ENCODE results near the gene ASB18. TPM values are rescaled to one million over a fixed set of nuclear protein-coding genes. Genes with fewer than 3 reads are reported as not detected.

ASB18 gene
- total and polyA plus RNA-seq, 2 of the 13 experiments (the other 11 are each of a cell fraction or from before 2014, with no cell fraction given) = not detected

DNA sequence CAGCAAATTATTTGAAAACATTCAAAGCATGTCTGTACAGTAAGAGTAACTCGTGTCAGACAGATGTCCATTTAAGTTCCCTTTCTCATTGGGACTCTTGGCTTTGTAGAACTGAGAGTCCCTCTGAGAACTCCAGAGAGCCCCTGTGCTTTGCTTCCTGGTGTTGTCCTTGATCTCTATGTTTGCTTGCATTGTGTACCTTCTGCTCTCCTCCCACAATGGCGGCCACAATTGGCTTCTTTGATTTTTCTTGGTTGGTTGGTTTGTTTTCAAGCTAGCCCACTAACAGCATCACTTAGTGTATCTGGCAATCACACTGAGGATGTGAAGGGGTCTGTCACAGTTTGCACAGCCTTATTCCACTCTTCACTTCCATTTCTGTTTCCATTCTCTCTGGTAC, 15.1 kb downstream of the ASB18 start (continued):
- TF ChIP-seq DBP (CRISPR knock-in tag; IDR thresholded peaks at IDR 0.05; ENCODE audit: not compliant biosample characterization) (no peak), ARID5B (CRISPR knock-in tag; IDR thresholded peaks at IDR 0.05) (0 out of 2 replicates have a peak, but pooled peaks have one; percentile 7), ZNF800 (CRISPR knock-in tag; IDR thresholded peaks at IDR 0.05) (no peak), ZNF558 (CRISPR knock-in tag; IDR thresholded peaks at IDR 0.05; ENCODE audit: borderline replicate concordance) (no peak), NONO (IDR thresholded peaks at IDR 0.05) (no peak), NONO (CRISPR knock-in tag; conservative IDR thresholded peaks at IDR 0.05) (no peak), ZNF333 (CRISPR knock-in tag; IDR thresholded peaks at IDR 0.05; ENCODE audit: borderline replicate concordance) (no peak), ZBTB43 (CRISPR knock-in tag; conservative IDR thresholded peaks at IDR 0.05) (no peak), CBX1 (IDR thresholded peaks at IDR 0.05; ENCODE audit: low read depth) (no peak), SOX13 (IDR thresholded peaks at IDR 0.05) (no peak), SOX13 (CRISPR knock-in tag; conservative IDR thresholded peaks at IDR 0.05 in 1 of 2, IDR thresholded peaks at IDR 0.05 in 1 of 2) (peak in 1 of 2 experiments; percentile 57; a peak in 2 of 4 replicates), MYC (CRISPR knock-in tag; IDR thresholded peaks at IDR 0.05; ENCODE audit: borderline replicate concordance) (no peak), ATAD3A (CRISPR knock-in tag; IDR thresholded peaks at IDR 0.05) (no peak), ZKSCAN1 (IDR thresholded peaks at IDR 0.05; ENCODE audit: low read length) (no peak), ZNF317 (CRISPR knock-in tag; IDR thresholded peaks at IDR 0.05) (no peak), IRF2 (CRISPR knock-in tag; IDR thresholded peaks at IDR 0.05) (no peak), AGO2 (optimal IDR thresholded peaks at IDR 0.05; ENCODE audit: low read depth, low read length) (no peak), ZMAT3 (CRISPR knock-in tag; conservative IDR thresholded peaks at IDR 0.05) (no peak), ZNF644 (CRISPR knock-in tag; IDR thresholded peaks at IDR 0.05; ENCODE audit: low read depth) (peak; percentile 97), JUND (CRISPR knock-in tag; IDR thresholded peaks at IDR 0.05) (no peak), MNT (IDR thresholded peaks at IDR 0.05) (no peak)
- TF ChIP-seq, protein P1, sequence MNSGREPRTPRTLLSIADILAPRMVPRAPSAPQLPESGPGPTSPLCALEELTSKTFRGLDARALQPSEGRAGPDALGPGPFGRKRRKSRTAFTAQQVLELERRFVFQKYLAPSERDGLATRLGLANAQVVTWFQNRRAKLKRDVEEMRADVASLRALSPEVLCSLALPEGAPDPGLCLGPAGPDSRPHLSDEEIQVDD (CRISPR knock-in tag; IDR thresholded peaks at IDR 0.05; ENCODE audit: borderline replicate concordance) = no peak
